WERI-Rb-1 (cell line): ENCODE results near the gene NR2F1.

Experiments
- DNase-seq: peaks from one replicate; pipeline ENCODE4 v3.0.0-alpha.2; 2020
- H3K27ac ChIP-seq: fragments of 250-450 bp; sonication (Bioruptor Pico); 2 replicates; pipeline ENCODE4 v1.5.1; 2020; ENCODE audit warnings: mild to moderate bottlenecking, moderate library complexity
- H3K27me3 ChIP-seq: fragments of 250-450 bp; sonication (Bioruptor Pico); 2 replicates; pipeline ENCODE4 v1.5.1; 2021; ENCODE audit warnings: mild to moderate bottlenecking, low read depth, moderate library complexity; ENCODE audit not compliant: insufficient read depth, severe bottlenecking
- H3K36me3 ChIP-seq: fragments of 250-450 bp; sonication (Bioruptor Pico); 2 replicates; pipeline ENCODE4 v1.5.1; 2020; ENCODE audit warnings: mild to moderate bottlenecking, moderate library complexity
- H3K4me3 ChIP-seq: 2 replicates; pipeline ENCODE4 v1.5.1; 2011; ENCODE audit warnings: low read depth, mild to moderate bottlenecking, control low read depth, low read length
- H3K9me3 ChIP-seq: fragments of 250-450 bp; sonication (Bioruptor Pico); 2 replicates; pipeline ENCODE4 v1.5.1; 2021; ENCODE audit warnings: mild to moderate bottlenecking, moderate library complexity; ENCODE audit not compliant: severe bottlenecking
- TF ChIP-seq, protein P1 (sequence below): IDR thresholded peaks from 2 replicates; pipeline ENCODE4 v1.5.1; 2011; ENCODE audit warnings: low read depth, mild to moderate bottlenecking, control low read depth, inconsistent platforms, low read length

The NR2F1 gene

GRCh38 chr5:93607367-93608258, 24.6 kb downstream of the NR2F1 start:
- H3K27ac ChIP-seq: no peak overlapping the region
- peak; percentile 54 for DNase-seq
- H3K9me3 ChIP-seq: no peaks in the 10 kb centered on the region
- H3K27me3 ChIP-seq: no peaks in the 10 kb centered on the region
- H3K36me3 ChIP-seq: no peaks in the 10 kb centered on the region
- no peak overlapping the region for H3K4me3 ChIP-seq
- TF ChIP-seq, protein P1, sequence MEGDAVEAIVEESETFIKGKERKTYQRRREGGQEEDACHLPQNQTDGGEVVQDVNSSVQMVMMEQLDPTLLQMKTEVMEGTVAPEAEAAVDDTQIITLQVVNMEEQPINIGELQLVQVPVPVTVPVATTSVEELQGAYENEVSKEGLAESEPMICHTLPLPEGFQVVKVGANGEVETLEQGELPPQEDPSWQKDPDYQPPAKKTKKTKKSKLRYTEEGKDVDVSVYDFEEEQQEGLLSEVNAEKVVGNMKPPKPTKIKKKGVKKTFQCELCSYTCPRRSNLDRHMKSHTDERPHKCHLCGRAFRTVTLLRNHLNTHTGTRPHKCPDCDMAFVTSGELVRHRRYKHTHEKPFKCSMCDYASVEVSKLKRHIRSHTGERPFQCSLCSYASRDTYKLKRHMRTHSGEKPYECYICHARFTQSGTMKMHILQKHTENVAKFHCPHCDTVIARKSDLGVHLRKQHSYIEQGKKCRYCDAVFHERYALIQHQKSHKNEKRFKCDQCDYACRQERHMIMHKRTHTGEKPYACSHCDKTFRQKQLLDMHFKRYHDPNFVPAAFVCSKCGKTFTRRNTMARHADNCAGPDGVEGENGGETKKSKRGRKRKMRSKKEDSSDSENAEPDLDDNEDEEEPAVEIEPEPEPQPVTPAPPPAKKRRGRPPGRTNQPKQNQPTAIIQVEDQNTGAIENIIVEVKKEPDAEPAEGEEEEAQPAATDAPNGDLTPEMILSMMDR: peak; percentile 74

GRCh38 chr5:93608855-93609254, 25.8 kb downstream of the NR2F1 start:
- Histone ChIP-seq H3K4me3 (no peak overlapping the region), H3K27ac (no peak overlapping the region), H3K27me3 (no peaks in the 10 kb centered on the region), H3K36me3 (no peaks in the 10 kb centered on the region), H3K9me3 (no peaks in the 10 kb centered on the region)
- TF ChIP-seq, protein P1: no peak
- no peak for DNase-seq

- H3K27me3 ChIP-seq: no peaks in the 10 kb centered on the region
- no peaks in the 10 kb centered on the region for H3K36me3 ChIP-seq
- H3K4me3 ChIP-seq: no peak overlapping the region
- TF ChIP-seq, protein P1: no peak
- no peaks in the 10 kb centered on the region for H3K9me3 ChIP-seq
- DNase-seq: no peak
- no peak overlapping the region for H3K27ac ChIP-seq
These were observed 26.7 kb downstream of the NR2F1 start for GRCh38 chr5:93609762-93610161.

DNA sequence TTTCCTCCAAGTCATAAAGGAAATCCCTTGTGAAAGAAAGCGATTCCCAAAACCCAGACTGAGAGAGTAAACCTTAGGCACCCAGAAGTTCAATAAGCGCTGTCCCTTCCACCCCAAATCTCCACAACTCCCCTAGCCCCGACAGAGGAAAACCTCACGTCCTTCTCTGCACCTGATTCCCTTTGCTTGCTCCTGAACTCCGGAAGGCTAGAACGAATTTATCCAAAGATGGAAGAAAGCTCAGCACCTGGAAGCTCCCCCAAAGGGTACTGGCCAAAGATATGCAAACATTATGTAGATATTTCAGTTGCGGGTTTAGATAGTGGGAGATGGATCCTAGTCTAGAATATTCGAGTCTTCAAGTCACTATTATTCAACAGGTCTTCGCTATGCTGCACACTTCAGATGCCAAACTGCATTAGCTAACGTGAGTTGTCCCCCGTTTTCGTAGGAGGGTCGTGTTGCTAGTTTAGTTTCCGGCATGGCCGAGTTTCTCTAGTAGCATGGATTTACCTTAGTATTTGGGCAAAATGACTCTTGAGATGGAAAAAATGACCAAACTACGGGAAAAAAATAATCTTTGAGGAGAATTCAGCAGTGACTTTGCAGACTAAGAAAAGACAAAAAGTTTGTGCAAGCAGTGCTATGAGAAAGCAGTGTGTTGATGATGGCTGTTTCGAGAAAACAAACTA, 27.7 kb downstream of the NR2F1 start:
- Histone ChIP-seq H3K27me3 (no peaks in the 10 kb centered on the region), H3K36me3 (no peaks in the 10 kb centered on the region), H3K4me3 (no peak overlapping the region), H3K27ac (no peak overlapping the region), H3K9me3 (no peaks in the 10 kb centered on the region)
- no peak for DNase-seq
- TF ChIP-seq, protein P1: no peak

DNA sequence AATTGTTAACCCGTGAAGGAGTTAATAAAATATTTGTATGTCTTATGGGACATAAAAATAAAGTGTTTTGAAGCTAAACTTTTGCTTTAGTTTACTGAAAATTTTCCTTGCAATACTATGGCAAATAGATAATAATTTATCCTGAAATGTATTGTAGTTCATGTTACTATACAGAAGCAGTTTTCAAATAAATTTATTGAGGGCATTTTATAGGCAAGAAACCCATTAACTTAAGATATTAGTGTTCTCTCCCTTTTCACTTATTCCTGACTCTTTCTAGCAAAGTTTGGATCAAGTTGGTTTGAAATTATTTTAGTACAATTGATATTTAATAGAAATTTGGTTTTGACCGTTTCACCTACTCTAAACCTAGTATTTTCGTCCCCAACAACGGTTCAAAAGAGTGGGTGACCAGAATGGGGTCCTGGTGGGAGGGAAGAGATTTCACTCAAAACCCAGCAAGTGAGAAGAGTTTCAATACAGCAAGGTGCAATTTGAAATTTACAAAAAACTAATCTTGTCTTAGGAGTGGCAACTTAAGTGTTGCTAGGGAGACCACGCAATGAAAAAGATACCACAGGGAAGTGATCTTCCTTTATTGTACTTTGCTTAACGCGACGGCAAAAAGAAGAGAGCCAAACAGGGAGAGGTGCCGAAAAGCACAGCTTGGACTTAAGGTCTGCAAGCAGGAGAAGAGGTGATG, 28.4 kb downstream of the NR2F1 start:
- Histone ChIP-seq H3K27me3 (no peaks in the 10 kb centered on the region), H3K36me3 (no peaks in the 10 kb centered on the region), H3K27ac (no peak overlapping the region), H3K4me3 (no peak overlapping the region), H3K9me3 (no peaks in the 10 kb centered on the region)
- TF ChIP-seq, protein P1: no peak
- DNase-seq: no peak
